NB4 (cell line): ENCODE data around the gene UBR3.

Source experiments
- MYC ChIP-seq: IDR thresholded peaks from 2 replicates; pipeline ENCODE4 v1.6.1; 2011; ENCODE audit warnings: low read depth, low read length
- POLR2A ChIP-seq: IDR thresholded peaks from 2 replicates; pipeline ENCODE4 v1.6.1; 2011; ENCODE audit warnings: mild to moderate bottlenecking; ENCODE audit not compliant: insufficient read length; ENCODE audit errors: extremely low read depth
- TF ChIP-seq, protein P1 (sequence below): IDR thresholded peaks from one replicate; pipeline ENCODE4 v1.5.1; 2012; ENCODE audit warnings: low read depth, low read length
- TF ChIP-seq, protein P2 (sequence below): IDR thresholded peaks from 2 replicates; pipeline ENCODE4 v1.6.1; 2011; ENCODE audit warnings: low read depth, low read length

DNA sequence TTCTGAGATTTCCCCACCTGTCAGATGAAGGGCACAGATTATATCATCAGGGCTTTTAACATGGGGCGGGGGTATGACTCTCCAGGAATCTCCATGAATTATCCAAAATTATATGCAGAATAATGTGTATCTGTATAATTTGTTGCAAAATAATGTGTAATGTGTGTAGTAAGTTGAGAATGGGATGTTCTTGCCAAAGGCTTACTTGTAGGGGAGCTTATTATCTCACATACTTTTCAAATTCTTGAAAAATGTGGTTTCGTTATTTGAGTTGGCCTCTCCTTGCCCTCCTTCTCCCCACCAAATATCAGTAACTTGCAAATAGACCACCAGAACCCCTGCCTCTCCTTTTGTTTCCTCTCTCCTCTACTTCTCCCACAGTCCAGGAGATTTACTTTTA is 35.6 kb downstream of the UBR3 start:
- TF ChIP-seq, protein P1, sequence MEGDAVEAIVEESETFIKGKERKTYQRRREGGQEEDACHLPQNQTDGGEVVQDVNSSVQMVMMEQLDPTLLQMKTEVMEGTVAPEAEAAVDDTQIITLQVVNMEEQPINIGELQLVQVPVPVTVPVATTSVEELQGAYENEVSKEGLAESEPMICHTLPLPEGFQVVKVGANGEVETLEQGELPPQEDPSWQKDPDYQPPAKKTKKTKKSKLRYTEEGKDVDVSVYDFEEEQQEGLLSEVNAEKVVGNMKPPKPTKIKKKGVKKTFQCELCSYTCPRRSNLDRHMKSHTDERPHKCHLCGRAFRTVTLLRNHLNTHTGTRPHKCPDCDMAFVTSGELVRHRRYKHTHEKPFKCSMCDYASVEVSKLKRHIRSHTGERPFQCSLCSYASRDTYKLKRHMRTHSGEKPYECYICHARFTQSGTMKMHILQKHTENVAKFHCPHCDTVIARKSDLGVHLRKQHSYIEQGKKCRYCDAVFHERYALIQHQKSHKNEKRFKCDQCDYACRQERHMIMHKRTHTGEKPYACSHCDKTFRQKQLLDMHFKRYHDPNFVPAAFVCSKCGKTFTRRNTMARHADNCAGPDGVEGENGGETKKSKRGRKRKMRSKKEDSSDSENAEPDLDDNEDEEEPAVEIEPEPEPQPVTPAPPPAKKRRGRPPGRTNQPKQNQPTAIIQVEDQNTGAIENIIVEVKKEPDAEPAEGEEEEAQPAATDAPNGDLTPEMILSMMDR = no peak
- TF ChIP-seq, protein P2, sequence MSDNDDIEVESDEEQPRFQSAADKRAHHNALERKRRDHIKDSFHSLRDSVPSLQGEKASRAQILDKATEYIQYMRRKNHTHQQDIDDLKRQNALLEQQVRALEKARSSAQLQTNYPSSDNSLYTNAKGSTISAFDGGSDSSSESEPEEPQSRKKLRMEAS = no peak
- TF ChIP-seq POLR2A (no peak), MYC (no peak)
